ENCODE results near the gene WDR3.
"Not testable (repeated sequence)": the region's sequence is repeated elsewhere in the genome, so short reads cannot be mapped to it uniquely, and the experiment has no call there.

The WDR3 gene

DNA sequence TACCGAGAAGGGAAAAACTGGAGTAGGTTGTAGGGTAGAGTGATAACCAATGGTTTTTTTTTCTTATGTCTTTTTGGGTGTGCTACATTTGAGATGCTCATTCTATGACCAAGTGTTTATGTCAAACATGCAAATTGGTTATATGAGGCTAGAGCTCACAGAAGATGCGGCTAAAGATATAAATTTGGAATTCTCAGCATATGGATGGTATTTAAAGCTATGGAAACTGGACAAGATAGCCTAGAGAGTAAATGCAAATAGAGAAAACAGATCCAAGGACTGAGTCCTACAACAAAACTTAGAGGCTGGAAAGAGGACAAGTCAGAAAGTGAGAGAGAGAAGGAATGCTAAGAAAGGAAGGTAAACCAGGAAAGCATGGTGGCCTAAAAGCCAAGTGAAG is 7.5 kb upstream of the WDR3 start:
- H3K4me3 ChIP-seq (ENCODE audit: low read length): no peak overlapping the region
- TF ChIP-seq ZNF274 (IDR thresholded peaks at IDR 0.05; ENCODE audit: low read depth, low read length): no peak

DNA sequence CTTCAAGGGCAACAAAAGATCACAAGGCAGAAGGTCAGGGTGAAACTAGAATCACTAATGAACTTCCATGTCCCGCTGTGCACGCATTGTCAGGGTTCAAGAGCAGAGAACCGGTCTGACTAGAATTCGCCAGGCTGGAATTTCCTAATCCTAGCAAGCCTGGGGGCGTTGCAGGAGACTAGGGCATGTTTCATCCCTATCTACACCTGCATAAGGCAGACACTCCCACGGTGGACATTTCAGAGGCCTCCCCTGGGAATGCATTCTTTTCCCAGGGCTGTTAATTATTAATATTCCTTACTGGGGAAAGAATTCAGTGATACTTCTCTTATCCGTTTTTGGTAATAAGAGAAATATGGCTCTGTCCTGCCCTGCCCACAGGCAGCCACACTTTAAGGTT is 6.8 kb upstream of the WDR3 start:
- H3K4me3 ChIP-seq (ENCODE audit: low read length): not testable (repeated sequence)

DNA sequence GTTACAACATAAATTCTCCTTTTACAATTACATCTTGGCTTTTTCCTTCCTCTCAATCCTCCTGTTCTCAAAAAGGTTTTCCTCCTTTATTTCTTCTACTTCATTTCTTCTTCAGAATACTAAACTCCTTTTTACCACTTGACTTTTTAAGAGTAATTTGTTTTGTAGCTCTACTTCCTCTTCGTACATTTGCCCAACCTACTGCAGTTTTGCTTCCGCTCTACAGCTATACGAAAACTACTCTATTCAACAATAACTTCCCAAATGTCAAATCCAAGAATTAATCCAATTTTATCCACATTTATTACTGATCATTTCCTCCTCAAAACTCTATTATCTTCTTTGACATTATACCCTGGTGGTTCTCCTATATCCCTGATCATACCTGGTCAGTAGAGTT is 3.6 kb upstream of the WDR3 start:
- no peak overlapping the region for H3K4me3 ChIP-seq (ENCODE audit: low read length)
- no peak for TF ChIP-seq ZNF274 (IDR thresholded peaks at IDR 0.05; ENCODE audit: low read depth, low read length)

DNA sequence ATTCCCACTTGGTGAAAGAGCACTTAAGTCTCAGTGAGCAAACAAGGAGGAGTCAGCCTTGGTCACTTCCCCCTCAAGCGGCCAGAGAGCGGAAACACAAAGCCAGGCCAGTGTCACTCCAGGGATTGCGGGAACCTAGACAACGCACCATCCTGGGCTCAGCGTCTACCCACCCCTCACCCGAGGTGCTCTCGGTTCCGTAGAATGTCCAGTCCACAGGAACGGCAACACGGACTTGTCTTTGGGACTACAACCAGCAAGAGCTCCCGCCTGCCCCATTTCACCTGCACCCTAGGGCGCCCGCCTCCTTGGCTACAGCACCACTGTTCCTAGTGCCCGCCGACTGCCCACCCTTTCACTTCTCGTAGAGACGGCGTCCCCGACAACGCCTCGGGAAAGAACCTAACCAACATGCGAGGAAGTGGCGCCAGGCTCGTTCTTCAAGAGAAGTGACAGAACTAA is 627 bp upstream of the WDR3 start:
- peak overlapping the region; percentile 89 for H3K4me3 ChIP-seq (ENCODE audit: low read length)
- TF ChIP-seq ZNF274 (IDR thresholded peaks at IDR 0.05; ENCODE audit: low read depth, low read length): no peak

DNA sequence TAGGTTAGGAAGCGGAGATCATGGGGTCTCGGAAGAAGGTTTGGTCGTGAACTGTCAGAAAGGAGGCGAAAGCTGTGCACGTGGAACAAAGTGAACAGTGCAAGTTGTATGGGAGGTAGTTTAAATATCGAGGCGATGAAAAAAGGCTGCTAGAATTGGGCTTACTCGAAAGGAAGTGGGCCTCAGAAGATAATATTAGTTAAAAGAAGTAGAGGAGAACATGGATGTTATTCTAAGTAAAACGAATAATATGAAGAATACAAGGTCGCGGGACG is 571 bp downstream of the WDR3 start:
- H3K4me3 ChIP-seq (ENCODE audit: low read length): peak overlapping the region; percentile 89
- TF ChIP-seq ZNF274 (IDR thresholded peaks at IDR 0.05; ENCODE audit: low read depth, low read length): no peak

DNA sequence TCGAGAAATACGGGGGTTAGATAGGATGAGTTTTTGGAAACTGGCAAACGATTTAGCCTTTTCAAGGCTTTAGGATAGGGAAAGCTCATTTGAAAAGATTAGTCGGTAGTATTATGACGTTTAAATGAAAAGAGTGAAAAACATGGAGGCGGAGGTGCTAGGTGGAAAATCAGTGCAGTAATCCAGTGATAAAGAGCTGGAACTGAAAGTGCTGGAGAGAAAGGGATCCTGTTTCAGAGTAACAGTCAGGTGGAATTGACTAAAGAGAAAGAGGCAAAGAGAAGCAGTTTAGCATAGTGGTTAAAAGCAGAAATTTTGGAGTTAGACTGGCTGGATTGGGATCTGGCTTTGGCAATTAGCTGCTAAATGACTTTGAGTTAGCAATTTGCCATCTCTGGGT is 945 bp downstream of the WDR3 start:
- H3K4me3 ChIP-seq (ENCODE audit: low read length): peak overlapping the region; percentile 89
- no peak for TF ChIP-seq ZNF274 (IDR thresholded peaks at IDR 0.05; ENCODE audit: low read depth, low read length)

DNA sequence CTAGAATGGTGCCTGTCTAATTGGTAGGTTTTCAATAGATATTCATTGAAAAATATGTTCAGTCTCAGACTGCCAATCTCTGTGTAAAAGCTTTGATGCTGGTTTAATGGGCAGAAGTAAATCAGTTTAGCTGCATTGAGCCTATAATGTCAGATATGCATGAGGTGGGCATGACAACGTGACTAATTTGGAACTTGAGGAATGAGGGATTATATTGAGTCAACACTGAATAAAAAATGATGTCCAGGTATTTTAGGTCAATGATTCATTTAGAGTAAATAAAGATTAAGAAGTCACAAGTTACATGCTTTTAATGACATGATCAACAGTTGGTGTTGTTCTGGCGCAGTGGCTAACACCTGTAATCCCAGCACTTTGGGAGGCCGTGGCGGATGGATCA is 3.0 kb downstream of the WDR3 start:
- no peak overlapping the region for H3K4me3 ChIP-seq (ENCODE audit: low read length)
- TF ChIP-seq ZNF274 (IDR thresholded peaks at IDR 0.05; ENCODE audit: low read depth, low read length): no peak

DNA sequence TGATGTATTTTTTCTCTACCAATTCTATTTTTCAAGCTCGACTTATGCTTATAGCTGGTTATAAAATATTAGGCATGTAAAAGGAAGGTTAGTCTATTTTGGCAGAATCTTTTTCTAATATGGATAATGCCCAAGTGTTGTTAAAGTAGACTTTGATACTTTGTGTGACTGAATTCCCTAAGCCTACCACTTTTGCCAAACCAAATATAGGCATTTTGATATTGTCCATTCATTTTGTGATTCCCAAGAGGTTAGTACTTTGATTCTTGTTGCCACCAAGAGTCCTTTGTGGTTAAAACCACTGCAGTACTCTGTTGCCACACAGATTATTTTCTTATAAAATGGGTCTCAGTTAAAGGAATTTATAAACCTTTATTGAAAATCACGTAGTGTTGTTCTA is 4.2 kb downstream of the WDR3 start:
- no peak for TF ChIP-seq ZNF274 (IDR thresholded peaks at IDR 0.05; ENCODE audit: low read depth, low read length)
- H3K4me3 ChIP-seq (ENCODE audit: low read length): no peak overlapping the region

DNA sequence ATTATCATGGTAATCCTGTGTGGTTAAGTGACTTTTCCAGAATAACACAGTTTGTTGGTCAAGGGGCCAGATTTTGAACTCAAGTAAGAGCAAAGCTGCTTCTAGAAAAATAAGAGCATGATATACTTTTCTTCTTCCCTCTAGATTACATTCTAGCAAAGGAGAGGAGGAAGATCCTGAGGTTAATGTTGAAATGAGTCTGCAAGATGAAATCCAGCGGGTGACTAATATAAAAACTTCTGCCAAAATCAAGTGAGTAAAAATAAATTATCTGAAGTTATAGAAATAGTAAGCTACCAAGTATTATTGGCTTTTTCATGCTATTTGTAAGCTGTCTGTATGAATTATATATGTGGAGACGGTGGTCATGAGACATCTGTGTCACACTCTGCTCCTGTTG is 12.8 kb downstream of the WDR3 start:
- no peak for TF ChIP-seq ZNF274 (IDR thresholded peaks at IDR 0.05; ENCODE audit: low read depth, low read length)
- no peak overlapping the region for H3K4me3 ChIP-seq (ENCODE audit: low read length)

DNA sequence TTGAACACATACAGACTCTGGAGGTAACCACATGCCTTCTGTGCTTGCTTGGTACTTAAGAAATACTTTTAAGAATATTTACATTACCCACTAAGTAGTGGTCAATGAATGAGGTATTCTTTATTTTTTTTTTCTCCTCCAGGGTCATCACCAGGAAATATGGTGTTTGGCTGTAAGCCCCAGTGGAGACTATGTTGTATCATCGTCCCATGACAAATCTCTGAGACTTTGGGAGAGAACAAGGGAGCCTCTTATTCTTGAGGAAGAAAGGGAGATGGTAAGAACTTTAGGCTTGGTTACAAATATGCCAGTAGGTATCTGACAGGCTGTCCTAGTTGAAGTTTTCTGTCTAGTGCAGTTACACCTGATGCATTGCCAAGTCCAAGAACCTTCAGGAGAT is 22.8 kb downstream of the WDR3 start:
- H3K4me3 ChIP-seq (ENCODE audit: low read length): no peak overlapping the region
- no peak for TF ChIP-seq ZNF274 (IDR thresholded peaks at IDR 0.05; ENCODE audit: low read depth, low read length)

DNA sequence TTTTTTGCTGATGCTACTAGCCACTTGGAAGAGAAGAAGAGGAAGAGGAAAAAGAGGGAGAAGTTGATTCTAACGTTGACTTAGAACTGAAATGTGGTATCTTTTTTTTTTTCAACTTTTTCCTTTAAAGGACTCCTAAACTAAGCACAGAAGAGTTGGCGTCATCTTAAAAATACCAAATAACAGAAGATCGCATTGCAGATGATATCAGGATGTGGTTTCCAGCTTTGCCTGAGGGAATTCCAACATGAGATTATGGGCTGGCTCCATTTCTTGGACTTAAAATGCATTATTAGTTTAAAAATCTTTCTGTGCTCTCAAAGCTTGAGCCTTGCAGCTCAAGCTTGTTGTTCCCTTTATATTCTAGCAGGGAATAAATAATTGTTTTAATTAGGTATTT is 29.8 kb downstream of the WDR3 start:
- TF ChIP-seq ZNF274 (IDR thresholded peaks at IDR 0.05; ENCODE audit: low read depth, low read length): no peak
- H3K4me3 ChIP-seq (ENCODE audit: low read length): no peak overlapping the region

DNA sequence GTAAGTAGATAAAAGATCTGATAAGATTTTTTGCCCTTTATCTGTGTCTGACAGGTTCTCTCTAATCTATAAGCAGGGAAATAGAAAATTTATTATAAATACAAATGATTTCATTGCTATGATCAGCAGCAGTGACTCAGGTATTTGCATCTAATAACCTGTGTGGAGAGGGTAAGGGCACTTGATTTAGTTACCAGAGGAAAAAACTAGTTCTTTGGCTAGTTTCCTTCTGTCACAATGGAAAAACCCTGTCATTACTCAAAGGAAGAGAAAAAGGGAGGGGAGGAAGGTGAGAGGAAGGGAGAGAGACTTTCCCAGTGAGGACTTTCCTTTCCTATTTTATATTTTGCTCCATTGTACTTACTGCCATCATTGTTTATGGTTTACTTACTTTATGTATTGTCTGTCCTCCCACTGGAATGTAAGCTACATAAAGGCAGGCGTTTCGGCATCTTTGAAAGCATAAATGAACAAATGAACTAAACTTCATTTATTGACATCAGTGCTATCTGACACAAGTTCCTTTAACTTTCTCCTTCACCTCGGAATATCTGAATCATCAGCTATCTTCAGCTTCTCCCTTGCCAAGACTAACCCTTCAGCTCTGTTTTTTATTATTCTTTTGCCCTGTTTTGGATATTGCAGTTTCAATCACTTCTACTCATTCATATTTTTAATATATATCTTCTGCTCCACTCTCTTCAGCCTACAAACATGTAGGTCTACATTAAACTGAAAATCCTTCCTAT is 34.9 kb downstream of the WDR3 start:
- H3K4me3 ChIP-seq (ENCODE audit: low read length): no peak overlapping the region
- TF ChIP-seq ZNF274 (IDR thresholded peaks at IDR 0.05; ENCODE audit: low read depth, low read length): no peak

DNA sequence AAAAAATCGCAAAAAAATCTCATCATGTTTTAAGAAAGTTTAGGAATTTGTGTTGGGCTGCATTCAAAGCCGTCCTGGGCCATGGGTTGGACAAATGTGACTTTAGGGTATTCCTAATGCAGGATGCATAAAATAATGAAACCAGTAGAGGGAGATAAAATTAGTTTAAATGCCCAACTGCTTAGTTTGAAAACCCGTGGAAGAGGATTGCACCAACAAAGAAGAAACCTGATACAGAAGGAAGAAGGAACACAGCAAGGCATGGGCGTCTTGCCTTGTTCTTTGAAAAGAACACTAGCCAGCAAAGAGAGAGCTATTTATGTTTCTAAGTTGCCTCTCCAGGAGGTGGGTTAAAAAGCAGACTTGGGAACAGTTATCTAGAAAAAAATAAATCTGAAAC is 37.9 kb downstream of the WDR3 start:
- H3K4me3 ChIP-seq (ENCODE audit: low read length): no peak overlapping the region
- TF ChIP-seq ZNF274 (IDR thresholded peaks at IDR 0.05; ENCODE audit: low read depth, low read length): no peak

DNA sequence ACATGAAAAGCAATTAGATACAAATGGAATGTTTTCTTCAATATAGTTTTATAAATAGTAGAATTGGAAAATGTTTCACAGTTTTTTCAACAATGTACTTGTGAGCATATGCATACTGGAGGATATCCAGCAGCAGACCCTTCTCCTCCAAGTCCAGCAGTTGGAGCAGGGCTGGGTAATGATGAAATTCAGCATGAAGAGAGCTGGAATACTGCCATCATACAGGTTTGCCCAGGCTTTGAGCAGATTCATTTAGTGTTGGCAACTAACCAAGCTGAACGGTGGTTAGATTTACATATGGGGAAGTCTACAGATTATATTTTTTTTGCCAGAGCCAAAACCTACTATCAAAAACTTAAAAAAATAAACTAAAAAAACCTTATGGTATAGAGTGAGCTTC is 38.3 kb downstream of the WDR3 start:
- no peak for TF ChIP-seq ZNF274 (IDR thresholded peaks at IDR 0.05; ENCODE audit: low read depth, low read length)
- no peak overlapping the region for H3K4me3 ChIP-seq (ENCODE audit: low read length)

DNA sequence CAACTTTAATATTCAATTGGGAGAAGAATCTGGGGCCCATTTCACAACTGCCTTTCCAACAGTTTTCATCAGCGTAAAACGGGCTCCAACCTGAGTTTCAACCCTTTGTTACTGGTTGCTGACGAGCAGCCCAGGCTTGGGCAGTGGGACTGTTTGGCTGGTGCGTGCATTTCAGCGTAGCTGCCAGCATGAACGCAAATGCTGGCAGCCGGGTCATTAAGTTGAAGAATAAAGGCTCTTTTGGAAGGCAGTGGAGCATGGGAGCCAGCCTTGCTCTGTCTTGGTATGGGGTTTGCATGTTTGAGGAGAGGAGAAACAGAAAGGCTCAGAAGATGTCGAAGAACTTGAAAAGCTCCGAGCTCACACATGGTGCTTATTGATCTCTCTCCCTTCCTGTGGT is 40.7 kb downstream of the WDR3 start:
- no peak overlapping the region for H3K4me3 ChIP-seq (ENCODE audit: low read length)
- TF ChIP-seq ZNF274 (IDR thresholded peaks at IDR 0.05; ENCODE audit: low read depth, low read length): no peak

DNA sequence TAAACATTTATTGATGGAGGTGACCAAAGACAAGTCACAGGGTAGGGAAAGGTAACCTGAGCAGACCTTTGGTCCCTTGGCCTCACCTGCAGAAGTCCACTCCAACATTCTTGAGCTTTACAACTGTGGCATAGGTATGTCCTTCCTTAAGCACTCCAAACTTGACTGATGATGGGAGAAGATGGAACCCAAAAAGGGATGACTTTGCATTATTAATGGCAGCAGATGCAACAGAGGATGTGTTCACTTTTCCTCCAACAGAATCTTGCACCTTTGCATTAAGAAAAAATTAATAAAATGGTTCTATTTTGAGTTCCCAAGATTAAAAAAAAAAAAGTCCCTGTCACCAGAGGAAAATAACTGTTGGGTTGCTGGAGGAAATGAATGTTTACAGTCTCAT is 42.2 kb downstream of the WDR3 start:
- no peak for TF ChIP-seq ZNF274 (IDR thresholded peaks at IDR 0.05; ENCODE audit: low read depth, low read length)
- no peak overlapping the region for H3K4me3 ChIP-seq (ENCODE audit: low read length)

Measured in GM08714 (cell line).